CD4-positive, CD25-positive, alpha-beta regulatory T cell (primary cell): ENCODE data around the gene GGNBP2. TPM values are rescaled to one million over a fixed set of nuclear protein-coding genes. Genes with fewer than 3 reads are reported as not detected.
"Not testable (repeated sequence)": the region's sequence is repeated elsewhere in the genome, so short reads cannot be mapped to it uniquely, and the experiment has no call there.

ENCODE experiments used
- ATAC-seq, 2 donors: fragments of 150-1000 bp; cut with Tn5 transposase; one replicate each; pipeline ENCODE4 v1.10.0; 2021; ENCODE audit warnings: low read depth in 2 of 2, moderate number of reproducible peaks in 2 of 2, moderate library complexity in 1 of 2
- DNase-seq, 3 donors: peaks; one replicate each; pipeline versions ENCODE4 v3.0.0 to v3.0.0-alpha.2; 2012 to 2022; ENCODE audit warnings: mixed read lengths in 1 of 3
- H3K27ac ChIP-seq: one replicate; pipeline ENCODE4 v1.7.0; 2013; ENCODE audit warnings: mild to moderate bottlenecking, low read length; ENCODE audit not compliant: insufficient read depth, poor library complexity, severe bottlenecking
- H3K27me3 ChIP-seq: one replicate; pipeline ENCODE4 v1.7.0; 2013; ENCODE audit warnings: low read length; ENCODE audit not compliant: control insufficient read depth, insufficient read depth
- H3K36me3 ChIP-seq: one replicate; pipeline ENCODE4 v1.7.0; 2013; ENCODE audit warnings: mild to moderate bottlenecking, low read length, moderate library complexity; ENCODE audit not compliant: control insufficient read depth, insufficient read depth
- H3K4me1 ChIP-seq: 2 replicates; pipeline ENCODE4 v1.7.0; 2013; ENCODE audit warnings: mild to moderate bottlenecking, low read length; ENCODE audit not compliant: insufficient read depth, control insufficient read depth, poor library complexity, severe bottlenecking
- H3K4me3 ChIP-seq: one replicate; pipeline ENCODE4 v1.7.0; 2013; ENCODE audit warnings: low read depth, mild to moderate bottlenecking, low read length, moderate library complexity
- H3K9me3 ChIP-seq, 2 experiments: 1 replicate in 1 of 2; 2 replicates in 1 of 2; pipeline ENCODE4 v1.7.0; 2013; ENCODE audit warnings: low read length in 2 of 2, mild to moderate bottlenecking in 1 of 2, moderate library complexity in 1 of 2; ENCODE audit not compliant: control insufficient read depth in 2 of 2
- H3K27ac Mint-ChIP-seq, 3 donors: one replicate each; pipeline ENCODE4 v1.8.0; 2020 to 2022; ENCODE audit warnings: mild to moderate bottlenecking in 3 of 3, mixed read lengths in 3 of 3, moderate library complexity in 2 of 3
- H3K27me3 Mint-ChIP-seq: one replicate; pipeline ENCODE4 v1.8.0; 2022; ENCODE audit warnings: mild to moderate bottlenecking, mixed read lengths
- H3K36me3 Mint-ChIP-seq: one replicate; pipeline ENCODE4 v1.8.0; 2020; ENCODE audit warnings: mixed read lengths
- H3K4me1 Mint-ChIP-seq, 4 donors: one replicate each; pipeline ENCODE4 v1.8.0; 2020 to 2022; ENCODE audit warnings: mixed read lengths in 4 of 4, mild to moderate bottlenecking in 1 of 4
- H3K4me3 Mint-ChIP-seq, 4 donors: one replicate each; pipeline ENCODE4 v1.8.0; 2020 to 2022; ENCODE audit warnings: mild to moderate bottlenecking in 4 of 4, mixed read lengths in 4 of 4, moderate library complexity in 3 of 4
- H3K9me3 Mint-ChIP-seq, 7 donors: one replicate each; pipeline ENCODE4 v1.8.0; 2020 to 2022; ENCODE audit warnings: mixed read lengths in 7 of 7, mild to moderate bottlenecking in 3 of 7, moderate library complexity in 2 of 7
- polyA plus RNA-seq, 4 donors: library from polyadenylated mRNA; unstranded; fragments of 300-500 nt; fragmentation: Illumina TruSeq; gene quantifications; one replicate each; pipeline ENCODE4 v1.2.3, GENCODE V29; 2021
- total RNA-seq: library from RNA; stranded (reverse); gene quantifications from one replicate; pipeline ENCODE4 v1.2.3, GENCODE V29; 2022

Gene GGNBP2
- total and polyA plus RNA-seq, 5 donors from 2014 or later: 45.9 to 144 (median 59.6) TPM

DNA sequence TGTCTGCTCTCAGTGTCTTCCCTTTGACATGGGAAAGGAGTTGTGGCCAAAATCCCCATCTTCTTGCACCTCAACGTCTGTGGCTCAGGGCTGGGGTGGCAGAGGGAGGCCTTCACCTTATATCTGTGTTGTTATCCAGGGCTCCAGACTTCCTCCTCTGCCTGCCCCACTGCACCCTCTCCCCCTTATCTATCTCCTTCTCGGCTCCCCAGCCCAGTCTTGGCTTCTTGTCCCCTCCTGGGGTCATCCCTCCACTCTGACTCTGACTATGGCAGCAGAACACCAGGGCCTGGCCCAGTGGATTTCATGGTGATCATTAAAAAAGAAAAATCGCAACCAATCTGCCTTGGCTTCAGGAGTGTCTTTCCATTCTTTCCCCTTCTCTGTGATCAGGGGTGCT is 55.7 kb downstream of the GGNBP2 start:
- Histone ChIP-seq H3K4me1 (peaks cover 24% of the 10 kb centered on the region), H3K4me3 (peak overlapping the region; percentile 85), H3K27ac (peak overlapping the region; percentile 77), H3K27me3 (no peaks in the 10 kb centered on the region), H3K9me3 (no peaks in the 10 kb centered on the region), H3K36me3 (no peaks in the 10 kb centered on the region)
- Mint-ChIP-seq H3K36me3 (no peaks in the 10 kb centered on the region), H3K9me3 (peaks cover 0 to 2% (median 0%) of the 10 kb centered on the region in 7 donors), H3K27me3 (no peaks in the 10 kb centered on the region), H3K4me1 (peaks cover 4 to 40% (median 32%) of the 10 kb centered on the region in 4 donors), H3K4me3 (peak overlapping the region; percentile 83 to 96 (median 94)), H3K27ac (peak overlapping the region; percentile 94 to 97 (median 96))
- DNase-seq: no peak
- ATAC-seq: no peak

- H3K36me3 Mint-ChIP-seq: no peaks in the 10 kb centered on the region
- ATAC-seq: peak; percentile 4 to 6
Observed at GRCh38 chr17:36600936-36601302, 56.2 kb downstream of the GGNBP2 start.

DNA sequence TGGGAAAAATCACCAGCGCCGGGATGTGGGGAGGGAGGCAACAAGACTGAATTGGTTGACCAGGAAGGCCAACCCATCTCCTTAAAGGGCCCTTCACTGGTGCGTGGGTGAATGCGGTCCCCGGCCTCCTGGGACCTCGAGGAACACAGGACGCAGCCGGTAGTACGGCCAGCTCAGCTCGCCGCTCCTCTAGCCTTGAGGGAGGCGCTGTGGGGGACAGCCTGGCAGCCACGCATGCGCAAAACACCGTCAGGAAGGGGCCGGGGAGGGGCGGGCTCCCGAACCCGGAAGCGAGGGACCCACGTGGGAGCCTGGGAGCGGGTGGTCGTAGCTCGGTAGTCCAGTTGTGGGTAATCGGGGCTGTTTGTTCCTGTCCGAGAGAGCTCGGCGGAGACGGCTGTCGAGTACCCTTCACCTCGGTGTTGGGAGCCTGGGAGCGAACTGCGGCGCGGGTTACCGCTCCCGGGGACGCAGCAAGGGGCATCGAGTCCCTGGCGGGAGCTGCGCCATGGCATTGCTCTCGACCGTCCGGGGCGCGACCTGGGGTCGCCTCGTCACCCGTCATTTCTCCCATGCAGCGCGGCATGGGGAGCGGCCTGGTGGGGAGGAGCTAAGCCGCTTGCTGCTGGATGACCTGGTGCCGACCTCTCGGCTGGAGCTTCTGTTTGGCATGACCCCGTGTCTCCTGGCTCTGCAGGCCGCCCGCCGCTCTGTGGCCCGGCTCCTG is 56.7 kb downstream of the GGNBP2 start, which contains the start of gene MRM1:
MRM1 (plus strand) TSS at position 281 of the 727 bp plus-strand sequence; CDS start at position 509, 228 bp downstream.
- Mint-ChIP-seq H3K9me3 (peaks cover 0 to 2% (median 0%) of the 10 kb centered on the region in 7 donors), H3K27ac (peak within 1 kb of the TSS; percentile 94 to 97 (median 96)), H3K4me1 (peaks cover 4 to 48% (median 38%) of the 10 kb centered on the region in 4 donors), H3K36me3 (no peaks in the 10 kb centered on the region), H3K4me3 (peak within 1 kb of the TSS; percentile 83 to 96 (median 94)), H3K27me3 (no peaks in the 10 kb centered on the region)
- H3K36me3 ChIP-seq: no peaks in the 10 kb centered on the region
- peak within 1 kb of the TSS; percentile 85 for H3K4me3 ChIP-seq
- H3K27ac ChIP-seq: peak within 1 kb of the TSS; percentile 77
- DNase-seq (peak; percentile 82 to 91 (median 89)), ATAC-seq (peak; percentile 77 to 78)
- H3K9me3 ChIP-seq: no peaks in the 10 kb centered on the region
- no peaks in the 10 kb centered on the region for H3K27me3 ChIP-seq
- H3K4me1 ChIP-seq: peaks cover 27% of the 10 kb centered on the region

More at GRCh38 chr17:36600936-36601302, 56.2 kb downstream of the GGNBP2 start:
- Histone ChIP-seq H3K4me3 (peak overlapping the region; percentile 85), H3K27ac (peak overlapping the region; percentile 77), H3K9me3 (no peaks in the 10 kb centered on the region), H3K4me1 (peaks cover 27% of the 10 kb centered on the region), H3K27me3 (no peaks in the 10 kb centered on the region), H3K36me3 (no peaks in the 10 kb centered on the region)
- Mint-ChIP-seq H3K27me3 (no peaks in the 10 kb centered on the region), H3K4me3 (peak overlapping the region; percentile 83 to 96 (median 94)), H3K27ac (peak overlapping the region; percentile 94 to 97 (median 96)), H3K4me1 (peaks cover 2 to 44% (median 35%) of the 10 kb centered on the region in 4 donors), H3K9me3 (peaks cover 0 to 2% (median 0%) of the 10 kb centered on the region in 7 donors)
- no peak for DNase-seq

- Histone ChIP-seq H3K27ac (peak overlapping the region; percentile 77), H3K27me3 (no peaks in the 10 kb centered on the region), H3K4me3 (peak overlapping the region; percentile 85), H3K4me1 (peaks cover 27% of the 10 kb centered on the region), H3K36me3 (no peaks in the 10 kb centered on the region), H3K9me3 (no peaks in the 10 kb centered on the region)
- peak overlapping the region; percentile 83 to 96 (median 94) for H3K4me3 Mint-ChIP-seq
- ATAC-seq: peak in 1 of 2 donors; percentile 9
- no peaks in the 10 kb centered on the region for H3K36me3 Mint-ChIP-seq
- H3K4me1 Mint-ChIP-seq: peaks cover 4 to 48% (median 38%) of the 10 kb centered on the region in 4 donors
- H3K9me3 Mint-ChIP-seq: peaks cover 0 to 2% (median 0%) of the 10 kb centered on the region in 7 donors
- H3K27me3 Mint-ChIP-seq: no peaks in the 10 kb centered on the region
- peak overlapping the region in 2 of 3 donors; percentile 69 to 97 for H3K27ac Mint-ChIP-seq
- DNase-seq: peak in 1 of 3 donors; percentile 35
Observed at GRCh38 chr17:36602030-36602748, 57.5 kb downstream of the GGNBP2 start.

DNA sequence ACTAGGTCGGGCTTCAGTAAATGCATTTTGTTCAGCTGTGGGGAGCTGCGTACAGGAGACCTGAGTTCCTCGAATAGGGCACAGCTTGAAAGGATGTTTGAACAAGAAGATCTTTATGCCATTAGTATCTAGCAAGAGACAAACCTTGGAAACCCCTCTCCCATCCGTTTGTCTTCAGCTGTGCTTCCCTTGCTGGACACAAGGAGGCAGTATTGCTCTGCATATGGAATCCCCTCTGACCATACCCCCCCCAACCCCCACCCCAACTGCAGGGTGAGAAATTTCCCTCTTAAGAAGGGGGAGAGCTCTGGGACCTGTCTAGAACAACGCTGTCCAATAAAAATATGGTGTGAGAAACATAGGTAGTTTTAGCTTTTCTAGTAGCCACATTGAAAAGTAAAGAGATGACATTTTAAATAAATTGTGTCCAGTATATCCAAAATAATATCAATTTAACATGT is 58.2 kb downstream of the GGNBP2 start:
- no peaks in the 10 kb centered on the region for H3K36me3 Mint-ChIP-seq
- peak overlapping the region; percentile 85 for H3K4me3 ChIP-seq
- H3K27ac ChIP-seq: no peak overlapping the region
- peak overlapping the region in 2 of 3 donors; percentile 69 to 97 for H3K27ac Mint-ChIP-seq
- peaks cover 27% of the 10 kb centered on the region for H3K4me1 ChIP-seq
- H3K9me3 Mint-ChIP-seq: peaks cover 0 to 2% (median 0%) of the 10 kb centered on the region in 7 donors
- H3K4me3 Mint-ChIP-seq: peak overlapping the region; percentile 83 to 96 (median 94)
- ATAC-seq (peak; percentile 22 to 37), DNase-seq (peak; percentile 60 to 76 (median 60))
- H3K27me3 Mint-ChIP-seq: no peaks in the 10 kb centered on the region
- no peaks in the 10 kb centered on the region for H3K36me3 ChIP-seq
- H3K4me1 Mint-ChIP-seq: peaks cover 4 to 50% (median 36%) of the 10 kb centered on the region in 4 donors
- no peaks in the 10 kb centered on the region for H3K9me3 ChIP-seq
- no peaks in the 10 kb centered on the region for H3K27me3 ChIP-seq

- peaks cover 27% of the 10 kb centered on the region for H3K4me1 ChIP-seq
- Mint-ChIP-seq H3K4me3 (peak overlapping the region in 2 of 4 donors; percentile 61 to 75), H3K4me1 (peaks cover 4 to 54% (median 37%) of the 10 kb centered on the region in 4 donors)
- H3K9me3 ChIP-seq, H3K36me3 Mint-ChIP-seq, H3K27me3 ChIP-seq, ATAC-seq, H3K27me3 Mint-ChIP-seq, H3K27ac Mint-ChIP-seq, H3K4me3 ChIP-seq, H3K36me3 ChIP-seq, DNase-seq, H3K27ac ChIP-seq, H3K9me3 Mint-ChIP-seq: not testable (repeated sequence)
Observed at GRCh38 chr17:36605028-36605427, 60.3 kb downstream of the GGNBP2 start.

GRCh38 chr17:36608280-36608679 is 63.6 kb downstream of the GGNBP2 start:
- Mint-ChIP-seq H3K27ac (peak overlapping the region in 2 of 3 donors; percentile 48 to 52), H3K9me3 (no peaks in the 10 kb centered on the region), H3K4me1 (peaks cover 4 to 33% (median 19%) of the 10 kb centered on the region in 4 donors), H3K27me3 (no peaks in the 10 kb centered on the region), H3K36me3 (peaks cover 4% of the 10 kb centered on the region), H3K4me3 (peak overlapping the region in 1 of 4 donors; percentile 34)
- Histone ChIP-seq H3K36me3 (no peaks in the 10 kb centered on the region), H3K27ac (no peak overlapping the region), H3K4me1 (peaks cover 8% of the 10 kb centered on the region), H3K9me3 (no peaks in the 10 kb centered on the region), H3K4me3 (no peak overlapping the region), H3K27me3 (no peaks in the 10 kb centered on the region)
- no peak for ATAC-seq
- no peak for DNase-seq
